Activated naive CD4-positive, alpha-beta T cell (primary cell): ENCODE results near the gene GLYATL2.
A peak's percentile ranks its signal among the peaks of the same experiment; 100 is the strongest.

Source experiments
- DNase-seq, 4 experiments: peaks; one replicate each; lab custom pipeline; 2025; lab: John Stamatoyannopoulos, UW

Gene GLYATL2

GRCh38 chr11:58796333-58796732 is 48.2 kb downstream of the GLYATL2 start:
- no peak for DNase-seq

DNA sequence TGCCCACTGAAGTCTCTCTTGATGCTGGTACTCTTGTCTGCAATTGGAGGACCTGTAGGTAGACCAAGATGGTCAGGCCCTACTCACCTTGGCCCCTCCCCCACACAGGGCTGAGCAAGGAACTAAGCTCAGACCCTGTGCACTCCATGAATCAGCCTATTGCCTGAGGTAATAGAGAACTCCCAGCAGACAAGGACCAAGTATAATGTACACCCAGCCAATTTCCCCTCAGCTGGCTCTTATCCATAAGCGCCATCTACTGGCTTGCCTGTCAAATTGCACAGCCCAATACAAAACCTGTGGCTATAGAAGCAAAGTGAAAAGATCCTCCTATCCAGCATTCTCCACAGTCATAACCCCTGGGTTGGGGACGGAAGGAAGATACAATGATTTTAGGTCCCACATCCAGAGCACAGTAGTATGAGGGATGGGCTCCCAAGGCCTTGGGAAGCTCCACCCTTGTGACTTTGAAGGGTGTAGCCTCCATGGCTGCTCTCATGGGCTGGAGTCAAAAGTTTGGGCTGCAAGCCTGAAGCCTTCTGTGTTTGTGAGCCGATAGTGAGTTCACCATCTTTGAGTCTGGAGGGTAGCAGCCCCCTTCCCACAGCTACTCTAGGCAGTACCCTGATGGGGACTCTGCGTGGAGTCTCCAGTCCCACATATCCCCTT is 56.0 kb downstream of the GLYATL2 start:
- DNase-seq, result peak in 1 of 4 experiments; percentile 26

DNA sequence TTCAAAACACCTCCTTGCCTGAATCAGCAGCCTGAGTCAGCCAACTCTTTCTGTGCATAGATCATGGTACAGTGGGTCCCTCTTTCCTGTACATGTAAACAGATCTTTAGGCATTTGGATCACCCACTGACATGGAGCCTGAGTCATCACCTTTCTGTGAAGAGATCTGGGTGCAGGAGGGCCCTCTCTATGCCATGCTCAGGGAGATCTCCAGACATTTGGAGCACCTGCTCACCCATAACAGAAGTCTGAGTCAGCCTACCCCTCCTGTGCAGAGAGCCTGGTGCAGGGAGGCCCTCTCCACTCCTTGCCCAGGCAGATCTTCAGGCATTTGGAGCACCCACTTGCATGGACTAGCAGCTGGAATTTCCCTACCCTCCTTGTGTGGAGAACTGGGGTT is 56.6 kb downstream of the GLYATL2 start:
- no peak for DNase-seq

GRCh38 chr11:58786693-58787092 is 57.8 kb downstream of the GLYATL2 start:
- DNase-seq, result no peak

DNA sequence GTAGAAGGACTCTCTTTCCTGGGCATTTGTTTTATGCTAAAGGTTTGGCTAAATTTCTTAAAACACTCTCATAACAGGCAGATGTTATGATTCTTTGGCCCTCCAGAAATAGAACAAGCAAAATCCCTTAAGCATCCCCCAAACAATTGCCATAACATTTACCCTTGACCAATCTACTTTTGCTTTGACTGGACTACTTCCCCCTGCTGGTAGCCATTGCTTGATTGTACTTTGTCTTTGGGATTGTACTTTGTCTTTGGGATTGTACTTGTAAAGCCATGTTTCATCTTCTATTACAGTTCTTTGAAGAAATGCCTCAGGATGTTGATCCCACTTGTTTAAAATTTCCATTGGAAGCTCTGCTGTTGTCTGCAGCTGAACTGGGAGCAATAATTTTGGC is 59.5 kb downstream of the GLYATL2 start:
- DNase-seq, result no peak
